HEK293 (cell line): ENCODE data around the gene LSP1.

Experiments
- CTCF ChIA-PET: fragments of 350-600 bp; formaldehyde crosslinking; extraction: SDS; loops from one replicate; lab custom pipeline; 2021; ENCODE audit warnings: antibody characterized with exemption; lab: Yijun Ruan, JAX
- POLR2A ChIA-PET: fragments of 300-600 bp; formaldehyde crosslinking; extraction: SDS; loops from one replicate; lab custom pipeline; 2020; ENCODE audit warnings: antibody characterized with exemption, inconsistent platforms; lab: Yijun Ruan, JAX
- H3K27ac ChIP-seq: fragments of 200-500 bp; sonication (Bioruptor generic); 2 replicates; pipeline ENCODE4 v1.5.1; 2014; ENCODE audit warnings: low read depth, low read length, control low read depth, inconsistent platforms; ENCODE audit errors: extremely low read depth
- H3K36me3 ChIP-seq, 2 experiments: fragments of 200-500 bp in 1 of 2; sonication (Bioruptor generic) in 1 of 2; 1 replicate in 1 of 2; 2 replicates in 1 of 2; pipeline ENCODE4 v1.5.1; 2014 to 2017; ENCODE audit warnings: inconsistent platforms in 2 of 2, low read length in 2 of 2; ENCODE audit not compliant: control insufficient read depth in 2 of 2, insufficient read depth in 1 of 2
- H3K4me1 ChIP-seq: fragments of 200-500 bp; sonication (Bioruptor generic); 2 replicates; pipeline ENCODE4 v1.5.1; 2014; ENCODE audit warnings: mild to moderate bottlenecking, low read length, inconsistent platforms; ENCODE audit not compliant: control insufficient read depth, insufficient read depth
- H3K4me3 ChIP-seq: 2 replicates; pipeline ENCODE4 v1.5.1; 2011; ENCODE audit warnings: low read depth, mild to moderate bottlenecking, control low read depth, low read length, moderate library complexity
- H3K9me3 ChIP-seq: fragments of 200-500 bp; sonication (Bioruptor generic); 2 replicates; pipeline ENCODE4 v1.5.1; 2014; ENCODE audit warnings: low read depth, low read length, inconsistent platforms; ENCODE audit not compliant: control insufficient read depth, insufficient read depth
- BCL6B ChIP-seq: fragments of 450-650 bp; formaldehyde crosslinking; IDR thresholded peaks from 2 replicates; pipeline ENCODE4 v1.5.1; 2017; ENCODE audit warnings: missing biosample characterization, missing genetic modification characterization
- GFI1B ChIP-seq: fragments of 450-650 bp; formaldehyde crosslinking; IDR thresholded peaks from 2 replicates; pipeline ENCODE4 v1.5.1; 2016; ENCODE audit warnings: missing biosample characterization, missing genetic modification characterization
- GLIS1 ChIP-seq: fragments of 450-650 bp; formaldehyde crosslinking; IDR thresholded peaks from 2 replicates; pipeline ENCODE4 v1.5.1; 2016; ENCODE audit warnings: missing biosample characterization, missing genetic modification characterization
- KLF10 ChIP-seq: fragments of 450-650 bp; IDR thresholded peaks from 2 replicates; pipeline ENCODE4 v1.5.1; 2018; ENCODE audit warnings: missing biosample characterization, mild to moderate bottlenecking, missing genetic modification characterization
- ZBTB1 ChIP-seq: fragments of 450-650 bp; formaldehyde crosslinking; IDR thresholded peaks from 2 replicates; pipeline ENCODE4 v1.5.1; 2016; ENCODE audit warnings: missing biosample characterization, missing genetic modification characterization
- ZNF112 ChIP-seq: fragments of 450-650 bp; formaldehyde crosslinking; IDR thresholded peaks from 2 replicates; pipeline ENCODE4 v1.5.0; 2017; ENCODE audit warnings: missing biosample characterization, missing genetic modification characterization
- ZNF121 ChIP-seq: fragments of 450-650 bp; formaldehyde crosslinking; IDR thresholded peaks from 2 replicates; pipeline ENCODE4 v1.5.1; 2016; ENCODE audit warnings: missing biosample characterization, missing genetic modification characterization
- ZNF18 ChIP-seq: fragments of 450-650 bp; formaldehyde crosslinking; IDR thresholded peaks from 2 replicates; pipeline ENCODE4 v1.5.1; 2016; ENCODE audit warnings: missing biosample characterization, missing genetic modification characterization
- ZNF214 ChIP-seq: fragments of 450-650 bp; formaldehyde crosslinking; IDR thresholded peaks from 2 replicates; pipeline ENCODE4 v1.5.1; 2017; ENCODE audit warnings: missing biosample characterization, mild to moderate bottlenecking, missing genetic modification characterization, borderline replicate concordance
- ZNF26 ChIP-seq: fragments of 450-650 bp; formaldehyde crosslinking; IDR thresholded peaks from 2 replicates; pipeline ENCODE4 v1.5.1; 2016; ENCODE audit warnings: missing biosample characterization, missing genetic modification characterization
- ZNF274 ChIP-seq, 2 experiments: fragments of 200-500 bp in 1 of 2; fragments of 450-650 bp in 1 of 2; sonication (Bioruptor generic) in 1 of 2; formaldehyde crosslinking in 1 of 2; IDR thresholded peaks; 2 replicates each; pipeline versions ENCODE4 v1.5.1 to v1.6.1; 2014 to 2016; ENCODE audit warnings: borderline replicate concordance in 1 of 2, inconsistent platforms in 1 of 2, low read length in 1 of 2, missing biosample characterization in 1 of 2, missing genetic modification characterization in 1 of 2
- ZNF335 ChIP-seq: fragments of 450-650 bp; formaldehyde crosslinking; conservative IDR thresholded peaks from 2 replicates; pipeline ENCODE4 v1.5.1; 2016; ENCODE audit warnings: missing biosample characterization, missing genetic modification characterization
- ZNF398 ChIP-seq: fragments of 450-650 bp; formaldehyde crosslinking; IDR thresholded peaks from 2 replicates; pipeline ENCODE4 v1.5.1; 2017; ENCODE audit warnings: missing biosample characterization, missing genetic modification characterization
- ZNF433 ChIP-seq: fragments of 450-650 bp; formaldehyde crosslinking; IDR thresholded peaks from 2 replicates; pipeline ENCODE4 v1.5.1; 2016; ENCODE audit warnings: missing biosample characterization, missing genetic modification characterization, low read depth
- ZNF529 ChIP-seq: fragments of 450-650 bp; formaldehyde crosslinking; IDR thresholded peaks from 2 replicates; pipeline ENCODE4 v1.5.1; 2017; ENCODE audit warnings: missing genetic modification characterization, missing biosample characterization; ENCODE audit not compliant: insufficient replicate concordance
- ZNF544 ChIP-seq: fragments of 450-650 bp; formaldehyde crosslinking; IDR thresholded peaks from 2 replicates; pipeline ENCODE4 v1.5.0; 2017; ENCODE audit warnings: missing biosample characterization, missing genetic modification characterization
- ZNF549 ChIP-seq: fragments of 450-650 bp; IDR thresholded peaks from 2 replicates; pipeline ENCODE4 v1.5.1; 2018; ENCODE audit warnings: missing biosample characterization, missing genetic modification characterization, mild to moderate bottlenecking, inconsistent platforms, moderate library complexity
- ZNF561 ChIP-seq: fragments of 450-650 bp; IDR thresholded peaks from 2 replicates; pipeline ENCODE4 v1.5.1; 2018; ENCODE audit warnings: missing biosample characterization, missing genetic modification characterization, borderline replicate concordance
- ZNF664 ChIP-seq: fragments of 450-650 bp; formaldehyde crosslinking; IDR thresholded peaks from 2 replicates; pipeline ENCODE4 v1.5.1; 2016; ENCODE audit warnings: missing biosample characterization, missing genetic modification characterization
- ZNF707 ChIP-seq: fragments of 450-650 bp; formaldehyde crosslinking; IDR thresholded peaks from 2 replicates; pipeline ENCODE4 v1.5.1; 2016; ENCODE audit warnings: missing biosample characterization, missing genetic modification characterization
- ZNF785 ChIP-seq: fragments of 450-650 bp; formaldehyde crosslinking; IDR thresholded peaks from 2 replicates; pipeline ENCODE4 v1.5.1; 2016; ENCODE audit warnings: missing biosample characterization, missing genetic modification characterization
- ZSCAN16 ChIP-seq: fragments of 450-650 bp; formaldehyde crosslinking; IDR thresholded peaks from 2 replicates; pipeline ENCODE4 v1.5.1; 2016; ENCODE audit warnings: missing biosample characterization, missing genetic modification characterization

The LSP1 gene

GRCh38 chr11:1852271-1852876 lies 510 bp upstream of the LSP1 start (continued):
- TF ChIP-seq ZNF112 (tag by site-specific recombination) (no peak), ZNF561 (tag by site-specific recombination) (no peak), ZNF707 (tag by site-specific recombination) (no peak), ZNF549 (tag by site-specific recombination) (no peak), ZNF274 (IDR thresholded peaks at IDR 0.05; ENCODE audit: low read length) (no peak), ZNF274 (tag by site-specific recombination; IDR thresholded peaks at IDR 0.05; ENCODE audit: borderline replicate concordance) (no peak), ZNF529 (tag by site-specific recombination) (no peak)

- Histone ChIP-seq H3K27ac (no peak overlapping the region), H3K36me3 (no peaks in the 10 kb centered on the region), H3K4me3 (no peak overlapping the region), H3K4me1 (no peaks in the 10 kb centered on the region), H3K9me3 (no peaks in the 10 kb centered on the region)
- TF ChIP-seq ZNF785 (no peak), ZNF112 (tag by site-specific recombination) (no peak), ZSCAN16 (tag by site-specific recombination) (no peak), ZNF664 (no peak), ZNF274 (IDR thresholded peaks at IDR 0.05; ENCODE audit: low read length) (no peak), ZNF274 (tag by site-specific recombination; IDR thresholded peaks at IDR 0.05; ENCODE audit: borderline replicate concordance) (no peak), ZNF544 (no peak), KLF10 (tag by site-specific recombination) (no peak)
- ChIA-PET POLR2A (no interaction called here), CTCF (interaction anchor here (0.5 to 0.6 kb wide), 3 partner anchors 201 to 298 kb away, joined by 3 to 5 read pairs (median 4); no protein-coding TSS in a partner anchor)
Measured at GRCh38 chr11:1853376-1854131, 670 bp downstream of the LSP1 start.

GRCh38 chr11:1854132-1854948 lies 1.5 kb downstream of the LSP1 start:
- POLR2A ChIA-PET, result no interaction called here
- CTCF ChIA-PET, result interaction anchor here (0.6 to 1.4 kb wide), 2 partner anchors 28 to 202 kb away, joined by 4 to 5 read pairs; no protein-coding TSS in a partner anchor
- H3K27ac ChIP-seq, result no peak overlapping the region
- no peak overlapping the region for H3K4me3 ChIP-seq
- H3K4me1 ChIP-seq, result no peaks in the 10 kb centered on the region
- no peaks in the 10 kb centered on the region for H3K9me3 ChIP-seq
- no peaks in the 10 kb centered on the region for H3K36me3 ChIP-seq
- TF ChIP-seq ZNF214 (no peak), GFI1B (tag by site-specific recombination) (no peak), ZBTB1 (tag by site-specific recombination) (no peak), ZNF26 (tag by site-specific recombination) (no peak), ZNF121 (tag by site-specific recombination) (no peak), ZNF398 (tag by site-specific recombination) (no peak), ZNF433 (tag by site-specific recombination) (no peak), ZNF18 (no peak), BCL6B (no peak), ZNF335 (tag by site-specific recombination) (no peak), GLIS1 (no peak)
